Activated T-helper 9 cell treated with anti-CD3 and anti-CD28 coated beads, Interleukin-2, amount 50 U/mL, for 16 hours (primary cell): ENCODE measurements around the gene SYT15.
"Not testable (repeated sequence)": the region's sequence is repeated elsewhere in the genome, so short reads cannot be mapped to it uniquely, and the experiment has no call there.

Source experiments
- DNase-seq: peaks from one replicate; pipeline ENCODE4 v3.0.0-alpha.2; 2020; ENCODE audit warnings: low read depth

SYT15 gene

GRCh38 chr10:46578474-46579178, at the start of gene SYT15:
Gene SYT15, plus strand, starts transcription at chr10:46579128. Its CDS starts 41 bp downstream, at chr10:46579169.
- not testable (repeated sequence) for DNase-seq

DNA sequence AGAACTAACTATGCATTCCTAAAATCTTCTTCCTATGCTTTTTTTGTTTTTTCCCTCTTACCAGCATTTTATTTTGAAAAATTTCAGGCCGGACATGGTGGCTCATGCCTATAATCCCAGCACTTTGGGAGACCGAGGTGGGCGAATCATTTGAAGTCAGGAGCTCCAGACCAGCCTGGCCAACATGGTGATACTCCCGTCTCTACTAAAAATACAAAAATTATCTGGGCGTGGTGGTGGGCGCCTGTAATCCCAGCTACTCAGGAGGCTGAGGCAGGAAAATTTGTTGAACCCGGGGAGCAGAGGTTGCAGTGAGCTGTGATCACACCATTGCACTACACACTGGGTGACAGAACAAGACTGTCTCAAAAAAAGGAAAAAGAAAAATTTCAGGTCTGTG, 49.2 kb upstream of the SYT15 start:
- not testable (repeated sequence) for DNase-seq

GRCh38 chr10:46530249-46531186, 48.4 kb upstream of the SYT15 start:
- no peak for DNase-seq

DNA sequence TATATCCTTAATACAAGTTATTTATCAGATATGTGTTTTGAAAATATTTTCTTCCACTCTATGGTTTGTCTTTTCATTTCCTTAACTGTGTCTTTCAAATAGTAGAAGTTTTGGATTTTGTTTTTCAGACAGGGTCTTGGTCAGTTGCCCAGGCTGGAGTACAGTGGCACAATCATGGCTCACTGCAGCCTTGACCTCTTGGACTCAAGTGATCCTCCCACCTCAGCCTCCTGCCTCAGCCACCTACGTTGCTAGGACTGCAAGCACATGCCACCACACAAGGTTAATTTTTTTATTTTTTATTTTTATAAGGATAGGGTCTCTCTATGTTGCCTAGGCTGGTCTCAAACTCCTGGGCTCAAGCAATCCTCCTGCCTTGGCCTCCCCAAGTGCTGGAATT, 46.7 kb upstream of the SYT15 start:
- DNase-seq: not testable (repeated sequence)

DNA sequence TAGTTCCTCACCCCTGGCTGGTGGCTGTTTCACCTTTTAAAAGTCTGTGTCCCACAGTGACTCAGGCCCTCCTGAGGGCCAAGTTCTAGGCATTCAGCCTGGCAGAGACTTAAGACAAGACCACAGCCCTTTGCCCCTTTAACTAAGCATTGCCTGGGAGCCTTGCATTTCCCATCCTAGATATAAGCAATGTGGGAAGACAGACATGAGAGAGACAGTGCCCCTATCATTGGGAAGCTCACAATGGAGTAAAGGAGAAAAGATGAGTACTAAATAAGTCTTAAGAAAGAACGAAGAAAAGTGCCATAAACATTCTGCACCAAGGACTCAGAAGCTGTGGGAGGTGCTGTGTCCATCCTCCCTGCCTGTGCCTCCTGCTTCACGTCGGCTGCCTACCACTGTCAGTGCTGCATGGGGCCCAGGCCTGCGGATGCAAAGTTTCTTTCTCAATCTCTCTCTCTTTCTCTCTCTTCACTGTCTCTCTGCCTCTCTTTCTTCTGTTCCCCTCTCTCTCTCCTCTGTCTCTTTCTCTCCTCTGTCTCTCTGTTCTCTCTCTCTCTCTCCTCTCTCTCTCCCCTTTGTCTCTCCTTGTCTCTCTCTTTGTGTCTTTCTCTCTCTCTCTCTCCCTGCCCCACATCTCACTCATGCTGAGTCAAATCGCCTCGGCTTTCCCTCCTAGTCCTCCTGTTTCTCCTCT, 44.0 kb upstream of the SYT15 start:
- DNase-seq: no peak

GRCh38 chr10:46536171-46536570, 42.8 kb upstream of the SYT15 start:
- DNase-seq: no peak

DNA sequence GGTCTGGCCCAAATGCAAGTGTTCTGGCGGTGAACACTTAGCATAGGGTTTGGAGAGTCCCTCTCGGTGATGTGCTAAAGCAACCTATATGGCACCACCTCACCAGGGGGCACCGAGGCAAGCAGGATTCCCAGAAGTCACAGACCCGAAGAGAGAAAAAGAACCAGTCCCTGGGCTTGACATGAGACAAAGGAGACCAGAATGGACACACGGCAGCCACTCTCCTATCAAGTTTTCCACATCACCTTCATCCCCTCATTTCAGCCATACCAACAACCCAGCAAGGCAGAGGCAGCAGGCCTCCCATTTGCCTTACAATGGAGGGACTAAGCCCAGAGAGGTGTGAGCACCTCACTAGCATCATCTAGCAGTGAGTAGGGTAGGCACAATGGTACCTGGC, 42.1 kb upstream of the SYT15 start:
- no peak for DNase-seq

- no peak for DNase-seq
Measured at GRCh38 chr10:46537309-46537708, 41.6 kb upstream of the SYT15 start.

DNA sequence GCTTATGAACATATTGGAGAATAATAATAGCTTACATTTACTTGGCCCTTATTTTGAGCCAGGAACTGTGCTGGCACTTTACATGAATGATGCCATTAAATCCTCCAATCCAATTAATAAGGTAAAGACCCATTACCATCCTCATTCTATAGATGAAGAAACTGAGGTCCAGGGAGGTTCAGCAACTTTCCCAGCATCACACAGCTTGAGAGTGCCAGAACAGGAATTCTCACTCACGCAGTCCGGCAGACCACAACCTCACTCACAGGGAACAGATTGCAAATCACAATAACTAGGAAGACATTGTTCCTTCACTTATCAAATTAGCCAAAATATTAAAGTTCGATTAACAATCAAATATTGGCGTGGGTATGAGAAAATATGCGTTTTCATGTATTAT, 40.8 kb upstream of the SYT15 start:
- no peak for DNase-seq

DNA sequence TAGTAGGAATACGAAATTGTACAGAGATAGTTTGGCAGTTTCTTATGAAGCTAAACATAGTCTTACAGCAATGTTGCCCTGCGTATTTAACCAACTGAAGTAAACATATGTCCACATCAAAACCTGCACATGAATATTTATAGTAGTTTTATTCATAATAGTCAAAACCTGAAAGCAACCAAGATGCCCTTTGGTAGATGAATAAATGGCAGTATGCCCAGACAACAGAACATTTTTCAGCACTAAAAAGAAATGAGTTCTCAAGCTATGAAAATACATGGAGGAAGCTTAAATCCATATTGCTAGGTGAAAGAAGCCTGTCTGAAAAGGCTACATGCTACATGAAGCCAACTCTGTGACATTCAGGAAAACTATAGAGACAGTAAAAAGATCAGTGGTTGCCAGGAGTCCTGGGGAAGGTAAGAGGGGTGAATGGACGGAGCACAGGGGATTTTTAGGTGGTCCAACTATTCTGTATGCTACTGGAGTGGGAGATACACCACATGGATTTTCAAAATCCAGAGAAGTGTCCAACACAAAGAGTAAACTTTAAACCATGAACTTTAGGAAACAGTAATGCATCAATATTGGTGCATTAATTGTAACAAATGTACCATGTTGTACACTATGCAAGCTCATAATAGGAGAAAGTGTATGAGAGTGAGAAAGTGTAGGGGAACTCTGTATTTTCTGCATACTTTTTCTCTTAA, 40.1 kb upstream of the SYT15 start:
- DNase-seq: no peak

GRCh38 chr10:46539596-46540411, 39.1 kb upstream of the SYT15 start:
- no peak for DNase-seq

DNA sequence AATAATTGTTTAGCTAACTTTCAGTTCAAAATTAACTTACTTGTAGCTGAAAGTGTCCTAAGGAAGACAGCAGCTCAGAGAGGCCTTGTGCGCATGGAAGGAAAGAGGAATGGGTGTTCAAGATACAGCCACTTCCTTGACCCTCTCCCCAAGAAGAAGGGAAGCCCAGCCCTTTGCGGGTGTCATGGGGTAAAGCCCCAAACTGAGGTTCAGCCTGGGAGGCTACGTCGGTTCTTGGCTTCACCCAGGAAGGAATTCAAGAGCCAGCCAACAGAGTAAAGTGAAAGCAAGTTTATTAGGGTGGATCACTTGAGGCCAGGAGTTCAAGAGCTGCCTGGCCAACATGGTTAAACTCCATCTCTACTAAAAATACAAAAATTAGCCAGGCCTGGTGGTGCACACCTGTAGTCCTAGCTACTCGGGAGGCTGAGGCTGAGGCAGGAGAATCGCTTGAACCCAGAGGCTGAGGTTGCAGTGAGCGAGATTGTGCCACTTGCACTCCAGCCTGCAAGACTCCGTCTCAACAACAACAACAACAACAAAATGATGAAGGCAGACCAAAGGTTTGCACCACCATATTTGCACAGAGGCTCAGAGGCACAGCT, 38.4 kb upstream of the SYT15 start:
- no peak for DNase-seq

GRCh38 chr10:46541017-46541661, 37.8 kb upstream of the SYT15 start:
- DNase-seq: no peak

GRCh38 chr10:46541735-46542566, 37.0 kb upstream of the SYT15 start:
- no peak for DNase-seq

GRCh38 chr10:46542567-46543465, 36.1 kb upstream of the SYT15 start:
- no peak for DNase-seq

GRCh38 chr10:46543466-46544377, 35.2 kb upstream of the SYT15 start:
- no peak for DNase-seq
